ENCODE measurements around the gene TRPM1.
A peak's percentile ranks its signal among the peaks of the same experiment; 100 is the strongest.

TRPM1 gene

GRCh38 chr15:31081588-31082250, 19.8 kb downstream of the TRPM1 start:
- DNase-seq = no peak

GRCh38 chr15:31081056-31081455, 20.5 kb downstream of the TRPM1 start:
- no peak for DNase-seq

GRCh38 chr15:31080591-31081014, 20.9 kb downstream of the TRPM1 start:
- DNase-seq = peak; percentile 28 to 35

GRCh38 chr15:31079519-31079918, 22.0 kb downstream of the TRPM1 start:
- DNase-seq = no peak

- no peak for DNase-seq
These were observed 23.1 kb downstream of the TRPM1 start for GRCh38 chr15:31078471-31078870.

GRCh38 chr15:31077941-31078340, 23.6 kb downstream of the TRPM1 start:
- no peak for DNase-seq

GRCh38 chr15:31077181-31077580, 24.3 kb downstream of the TRPM1 start:
- DNase-seq = no peak

GRCh38 chr15:31074321-31074720, 27.2 kb downstream of the TRPM1 start:
- DNase-seq = no peak

- DNase-seq = no peak
These were observed 30.7 kb downstream of the TRPM1 start for GRCh38 chr15:31070867-31071266.

GRCh38 chr15:31069360-31070000, 32.0 kb downstream of the TRPM1 start:
- no peak for DNase-seq

GRCh38 chr15:31067890-31068603, 33.5 kb downstream of the TRPM1 start:
- no peak for DNase-seq

GRCh38 chr15:31065824-31066223, 35.7 kb downstream of the TRPM1 start:
- DNase-seq = no peak

- DNase-seq = no peak
These were observed 38.6 kb downstream of the TRPM1 start for GRCh38 chr15:31062911-31063310.

GRCh38 chr15:31062310-31062847, 39.1 kb downstream of the TRPM1 start:
- DNase-seq = no peak

- DNase-seq = no peak
These were observed 40.9 kb downstream of the TRPM1 start for GRCh38 chr15:31060429-31061140.

GRCh38 chr15:31058236-31058962, 43.1 kb downstream of the TRPM1 start:
- DNase-seq = no peak

GRCh38 chr15:31051496-31052080, 49.9 kb downstream of the TRPM1 start:
- DNase-seq = no peak

GRCh38 chr15:31050953-31051352, 50.6 kb downstream of the TRPM1 start:
- no peak for DNase-seq

- DNase-seq = no peak
These were observed 51.6 kb downstream of the TRPM1 start for GRCh38 chr15:31049682-31050615.

GRCh38 chr15:31049111-31049510, 52.4 kb downstream of the TRPM1 start:
- peak in 1 of 2 donors; percentile 18 for DNase-seq

- no peak for DNase-seq
These were observed 54.1 kb downstream of the TRPM1 start for GRCh38 chr15:31047437-31047836.
